NCI-H1417 treated with DMSO at 0.1 percent for 48 hours (cell line): ENCODE results near the gene KCNJ5.

Source experiments
- DNase-seq: peaks from one replicate; lab custom pipeline; 2025; lab: John Stamatoyannopoulos, UW

The KCNJ5 gene

GRCh38 chr11:128933481-128934178 lies 42.5 kb downstream of the KCNJ5 start:
- no peak for DNase-seq

GRCh38 chr11:128934351-128934750 lies 43.2 kb downstream of the KCNJ5 start:
- no peak for DNase-seq

GRCh38 chr11:128934926-128935325 lies 43.8 kb downstream of the KCNJ5 start:
- no peak for DNase-seq

- no peak for DNase-seq
Measured at GRCh38 chr11:128936606-128937251, 45.6 kb downstream of the KCNJ5 start.

GRCh38 chr11:128937480-128937879 lies 46.3 kb downstream of the KCNJ5 start:
- DNase-seq, result no peak

GRCh38 chr11:128938156-128938885 lies 47.2 kb downstream of the KCNJ5 start:
- no peak for DNase-seq

GRCh38 chr11:128939591-128939990 lies 48.4 kb downstream of the KCNJ5 start:
- DNase-seq, result no peak

- DNase-seq, result no peak
Measured at GRCh38 chr11:128940156-128940555, 49.0 kb downstream of the KCNJ5 start.

GRCh38 chr11:128940603-128941002 lies 49.4 kb downstream of the KCNJ5 start:
- no peak for DNase-seq

GRCh38 chr11:128941110-128941509 lies 50.0 kb downstream of the KCNJ5 start:
- no peak for DNase-seq

GRCh38 chr11:128941573-128942271 lies 50.6 kb downstream of the KCNJ5 start:
- DNase-seq, result no peak

GRCh38 chr11:128942272-128942612 lies 51.1 kb downstream of the KCNJ5 start:
- no peak for DNase-seq

GRCh38 chr11:128942817-128943427 lies 51.8 kb downstream of the KCNJ5 start, which contains the start of gene TP53AIP1:
TSS of gene TP53AIP1 (minus strand) at chr11:128942871. CDS start at chr11:128937818, 5,053 bp downstream.
- DNase-seq, result no peak

GRCh38 chr11:128943428-128943976 lies 52.3 kb downstream of the KCNJ5 start:
- DNase-seq, result no peak

GRCh38 chr11:128946648-128947047 lies 55.5 kb downstream of the KCNJ5 start:
- DNase-seq, result no peak

GRCh38 chr11:128947773-128948172 lies 56.6 kb downstream of the KCNJ5 start:
- no peak for DNase-seq

- DNase-seq, result no peak
Measured at GRCh38 chr11:128948583-128948982, 57.4 kb downstream of the KCNJ5 start.

- DNase-seq, result no peak
Measured at GRCh38 chr11:128949791-128950454, 58.8 kb downstream of the KCNJ5 start.

GRCh38 chr11:128953151-128953550 lies 62.0 kb downstream of the KCNJ5 start:
- no peak for DNase-seq

GRCh38 chr11:128955636-128956035 lies 64.5 kb downstream of the KCNJ5 start:
- no peak for DNase-seq
